HG03342 (cell line): ENCODE measurements around the gene DPYD.

Experiments used
- ATAC-seq: cut with Tn5 transposase; IDR thresholded peaks from one replicate; pipeline ENCODE4 v1.9.1; 2021; ENCODE audit warnings: mild to moderate bottlenecking, moderate library complexity; ENCODE audit not compliant: unreplicated experiment

Gene DPYD

DNA sequence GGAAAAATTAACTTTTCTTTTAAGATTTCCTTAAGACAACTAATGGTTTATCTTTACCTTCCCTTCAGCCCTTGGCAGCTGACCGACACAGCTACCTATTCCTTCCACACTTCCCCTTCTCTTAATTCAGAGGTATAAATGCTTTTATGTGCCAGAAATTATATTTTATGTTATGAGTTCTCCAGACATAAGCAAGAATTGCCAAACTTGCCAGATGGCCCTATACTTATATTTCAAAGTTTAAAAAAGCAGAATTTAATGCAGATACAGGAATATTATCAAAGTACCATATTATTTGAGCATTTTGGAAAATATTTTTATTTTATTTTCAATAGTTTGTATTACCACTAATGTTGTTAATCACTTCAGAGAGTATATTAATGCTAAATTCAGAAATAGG is 754.2 kb downstream of the DPYD start:
- no peak for ATAC-seq

DNA sequence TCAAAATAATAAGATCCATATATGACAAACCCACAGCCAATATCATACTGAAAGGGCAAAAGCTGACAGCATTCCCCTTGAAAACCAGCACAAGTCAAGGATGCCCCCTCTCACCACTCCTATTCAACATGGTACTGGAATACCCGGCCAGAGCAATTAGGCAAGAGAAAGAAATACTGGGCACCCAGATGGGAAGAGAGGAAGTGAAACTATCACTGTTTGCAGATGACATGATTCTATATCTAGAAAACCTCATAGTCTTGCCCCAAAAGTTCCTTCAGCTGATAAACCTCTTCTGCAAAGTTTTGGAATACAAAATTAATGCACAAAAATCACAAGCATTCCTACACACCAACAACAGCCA is 756.6 kb downstream of the DPYD start:
- ATAC-seq: peak; percentile 44

DNA sequence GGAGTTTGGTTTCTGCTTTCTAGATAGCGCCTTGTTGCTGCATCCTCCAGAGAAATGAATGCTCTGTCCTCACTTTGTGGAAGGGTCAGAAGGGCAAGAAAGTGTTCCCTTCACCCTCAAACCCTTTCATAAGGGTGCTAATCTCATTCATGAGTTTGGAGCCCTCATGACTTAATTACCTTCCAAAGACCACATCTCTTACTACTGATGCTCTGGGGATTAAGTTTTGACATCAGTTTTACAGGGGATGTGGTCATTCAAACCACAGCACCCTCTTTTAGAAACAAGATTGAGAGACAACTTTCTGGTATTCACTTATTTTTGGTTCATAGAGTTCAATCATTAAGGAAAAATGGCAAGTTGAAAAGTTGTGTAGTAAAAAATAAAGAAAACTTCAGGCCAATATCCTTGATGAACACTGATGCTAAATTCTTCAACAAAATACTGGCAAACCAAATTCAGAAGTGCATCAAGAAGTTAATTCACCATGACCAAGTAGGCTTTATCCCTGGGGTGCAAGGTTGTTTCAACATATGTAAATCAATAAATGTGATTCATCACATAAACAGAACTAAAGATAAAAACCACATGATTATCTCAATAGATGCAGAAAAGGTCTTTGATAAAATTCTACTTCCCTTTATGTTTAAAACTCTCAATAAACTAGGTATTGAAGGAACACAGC is 757.1 kb downstream of the DPYD start:
- ATAC-seq: peak; percentile 51

DNA sequence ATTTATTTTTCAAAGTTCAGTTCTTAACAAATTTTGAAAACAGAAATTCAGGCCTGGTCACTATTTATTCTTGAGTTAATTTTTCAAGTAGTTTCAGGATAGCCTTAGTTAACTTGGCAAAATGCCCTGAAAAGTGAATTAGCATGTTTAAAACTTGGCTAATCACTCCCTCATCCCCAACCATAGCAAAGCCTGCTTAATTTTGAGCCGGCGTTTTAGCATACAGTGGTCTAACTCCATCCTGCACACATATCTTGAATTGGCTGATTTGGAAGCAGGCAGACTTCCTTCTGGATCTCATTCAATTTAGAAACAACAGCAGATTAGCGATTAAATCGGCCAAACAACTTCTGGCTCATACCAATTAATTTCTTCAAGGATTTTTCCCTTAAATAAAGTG is 760.0 kb downstream of the DPYD start:
- ATAC-seq: no peak

DNA sequence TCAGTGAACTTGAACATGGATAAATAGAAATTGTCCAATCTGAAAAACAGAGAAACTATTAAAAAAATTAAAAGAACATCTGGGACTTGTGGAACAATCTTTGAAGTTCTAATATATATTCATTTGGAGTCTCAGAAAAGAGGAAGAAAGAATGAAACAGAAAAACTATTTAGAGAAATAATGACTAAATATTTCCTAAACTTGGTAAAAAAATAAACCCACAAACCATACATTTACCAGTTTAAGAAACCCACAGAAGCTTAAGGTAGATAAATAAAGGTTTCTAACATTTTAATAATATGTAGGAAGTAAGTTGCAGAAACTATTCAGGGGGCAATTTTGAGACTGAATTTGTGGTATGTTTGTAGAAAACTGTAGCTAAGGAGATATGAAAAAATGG is 761.5 kb downstream of the DPYD start:
- ATAC-seq: peak; percentile 57

DNA sequence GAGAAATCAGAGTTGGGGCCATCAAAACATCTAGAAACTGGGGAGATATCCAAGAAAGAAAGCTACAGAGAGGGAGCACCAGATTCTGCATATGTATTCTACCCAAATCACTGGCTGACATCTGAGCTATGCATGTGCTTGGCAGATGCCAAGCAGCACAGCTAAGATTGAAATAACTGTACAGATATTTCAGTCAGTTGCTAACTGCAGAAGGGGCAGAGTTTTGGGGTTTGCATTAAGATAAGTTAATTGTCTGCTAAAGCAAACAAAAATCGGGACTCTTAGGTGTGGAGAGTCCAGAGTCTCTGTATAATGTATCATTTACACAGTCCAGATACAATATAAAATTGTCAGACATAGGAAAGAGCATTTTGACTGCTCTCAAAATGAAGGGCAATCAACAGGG is 762.1 kb downstream of the DPYD start:
- ATAC-seq: no peak

DNA sequence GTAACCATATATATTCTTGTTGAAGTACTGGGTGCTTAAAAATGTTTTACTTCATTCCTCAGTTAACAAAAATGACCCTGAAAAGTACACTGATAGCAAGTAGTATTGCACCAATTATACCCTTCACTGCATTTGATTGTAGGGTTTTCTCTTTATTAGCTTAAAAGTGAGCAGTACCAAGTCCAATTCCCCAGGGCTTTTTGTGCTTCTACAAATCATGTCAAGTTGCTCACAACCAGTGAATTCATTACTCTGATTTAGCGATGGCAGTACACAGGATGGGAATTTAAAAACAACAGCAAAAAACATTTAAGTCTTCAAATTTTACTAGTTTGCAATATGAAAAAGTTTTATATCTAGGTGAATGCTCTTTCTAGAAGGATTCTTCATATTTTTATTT is 762.8 kb downstream of the DPYD start:
- no peak for ATAC-seq

DNA sequence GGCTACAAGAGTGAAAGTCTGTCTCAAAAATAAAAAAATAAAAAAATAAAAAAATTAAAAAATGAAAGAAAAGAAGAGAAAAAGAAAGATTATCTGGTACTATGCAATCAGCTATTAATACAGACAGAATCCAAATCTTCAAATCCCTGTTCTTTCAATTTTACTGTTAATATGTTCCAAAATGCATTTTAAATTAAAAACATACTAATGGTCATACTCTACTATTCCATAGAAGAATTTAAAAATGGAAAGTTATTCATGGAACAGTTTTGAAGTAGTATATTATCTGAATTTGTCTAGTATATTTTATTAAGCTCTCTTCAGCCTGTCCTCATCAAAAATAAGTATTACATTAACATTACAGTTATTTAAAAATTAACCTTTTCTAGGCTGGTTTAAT is 769.2 kb downstream of the DPYD start:
- no peak for ATAC-seq

DNA sequence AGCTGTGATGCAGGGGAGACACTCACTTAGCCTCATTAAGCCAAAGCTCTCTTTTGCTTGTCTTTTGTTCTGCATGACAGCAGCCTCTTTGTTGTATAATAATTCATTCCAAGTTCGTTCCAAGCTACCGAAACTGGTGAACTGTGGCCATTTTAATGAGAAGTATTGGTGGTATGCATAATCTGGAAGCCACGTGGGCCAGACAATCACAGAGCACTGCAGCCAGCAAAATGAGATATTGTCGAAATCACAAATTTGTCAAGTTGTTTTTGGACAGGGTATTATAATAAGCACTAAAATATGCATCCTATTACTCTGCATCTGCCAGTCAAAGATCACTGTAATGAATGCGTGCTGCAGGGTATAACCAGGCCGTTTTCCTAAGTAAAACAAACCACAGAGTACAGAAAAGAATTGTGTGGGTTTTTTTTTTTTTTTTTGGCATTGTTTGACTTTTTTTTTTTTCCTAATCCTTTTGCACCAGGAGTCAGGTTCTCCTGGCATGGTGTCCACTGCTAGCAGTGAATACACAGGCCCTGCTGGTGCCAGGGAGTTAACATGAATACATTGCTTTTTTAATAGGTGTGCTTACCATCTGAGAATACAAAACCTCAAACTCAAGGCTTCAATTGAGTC is 775.4 kb downstream of the DPYD start:
- no peak for ATAC-seq

DNA sequence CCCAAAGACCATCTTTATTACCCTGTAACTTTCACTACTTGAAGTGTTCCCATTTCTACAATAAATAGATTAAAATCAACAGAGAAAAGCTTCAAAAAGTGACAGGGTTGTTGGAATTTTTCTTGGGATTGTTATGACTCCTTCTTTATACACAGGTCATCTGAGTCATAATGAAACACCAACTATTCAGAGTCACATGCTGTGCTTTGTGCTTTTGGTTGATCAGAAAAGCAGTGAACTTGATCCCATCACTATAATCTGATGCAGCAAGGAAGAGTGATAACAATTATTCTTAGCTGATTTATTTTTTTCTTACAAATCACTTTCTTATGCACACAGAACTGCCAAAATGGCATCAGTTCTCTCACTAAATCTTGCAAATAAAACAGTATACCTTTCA is 776.3 kb downstream of the DPYD start:
- ATAC-seq: no peak

DNA sequence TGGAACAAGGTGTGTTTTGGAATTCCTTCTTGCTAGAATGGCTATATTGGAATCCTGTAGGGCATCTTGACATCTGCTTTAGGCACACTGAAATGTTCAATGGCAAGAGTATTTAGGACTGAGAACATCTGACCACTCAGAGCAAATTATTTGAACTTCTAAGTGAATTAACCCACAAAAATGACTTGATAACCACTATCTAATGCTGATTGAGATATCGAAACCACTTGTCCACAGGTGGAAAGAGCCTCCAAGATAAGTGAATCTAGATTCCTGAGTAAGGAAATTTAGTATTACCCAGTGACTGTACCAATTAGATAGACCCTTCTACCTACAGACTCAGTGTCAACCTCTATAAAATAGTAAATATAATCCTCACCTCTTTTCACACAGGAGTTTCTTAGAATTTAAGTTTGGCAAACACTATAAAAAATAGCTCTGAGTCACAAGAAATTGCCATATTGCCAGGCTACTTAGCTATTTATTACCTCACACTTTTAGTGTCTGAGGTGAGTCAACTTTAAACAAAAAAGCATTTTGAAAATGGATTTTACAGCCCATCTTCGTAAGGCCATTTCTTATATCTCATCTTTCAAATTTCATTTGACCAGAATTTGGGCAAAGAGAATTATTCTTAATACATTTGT is 777.5 kb downstream of the DPYD start:
- ATAC-seq: no peak

DNA sequence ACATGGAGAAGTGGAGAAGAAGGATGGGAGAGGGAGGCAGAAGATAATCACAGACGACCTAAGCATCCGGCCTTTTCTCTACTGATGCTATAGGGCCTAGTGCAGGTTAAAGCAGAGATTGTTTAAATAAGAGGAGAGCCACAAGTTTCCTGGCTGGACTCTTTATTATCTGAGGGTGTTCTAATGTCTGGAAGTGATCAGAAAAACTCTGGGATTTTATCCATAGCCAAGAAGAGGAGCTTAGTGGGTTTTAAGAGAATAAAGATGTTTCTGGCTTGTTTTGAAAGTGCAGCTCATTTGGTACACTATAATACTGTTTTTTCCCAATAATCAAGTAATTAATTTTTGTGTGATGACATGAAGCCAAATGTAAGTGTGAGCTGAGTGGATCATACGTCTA is 780.2 kb downstream of the DPYD start:
- no peak for ATAC-seq

DNA sequence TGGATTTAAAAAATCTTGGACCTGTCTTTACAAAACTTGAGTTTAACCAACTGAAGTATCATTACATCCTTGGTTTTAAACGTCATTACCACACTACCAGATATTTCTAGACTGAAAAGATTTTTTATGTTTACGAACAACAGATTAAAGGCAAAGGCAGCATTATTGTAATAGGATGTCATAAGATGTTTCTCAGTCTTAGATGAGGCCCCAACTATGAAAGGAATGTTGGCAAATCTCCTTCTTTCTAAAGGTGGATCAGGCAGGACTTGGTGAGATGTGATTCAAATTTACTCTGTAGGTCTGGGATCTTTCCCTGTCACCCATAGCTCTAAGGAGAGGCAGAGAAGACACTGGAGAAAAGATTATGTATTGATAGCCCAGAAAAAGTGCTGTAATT is 781.3 kb downstream of the DPYD start:
- no peak for ATAC-seq

DNA sequence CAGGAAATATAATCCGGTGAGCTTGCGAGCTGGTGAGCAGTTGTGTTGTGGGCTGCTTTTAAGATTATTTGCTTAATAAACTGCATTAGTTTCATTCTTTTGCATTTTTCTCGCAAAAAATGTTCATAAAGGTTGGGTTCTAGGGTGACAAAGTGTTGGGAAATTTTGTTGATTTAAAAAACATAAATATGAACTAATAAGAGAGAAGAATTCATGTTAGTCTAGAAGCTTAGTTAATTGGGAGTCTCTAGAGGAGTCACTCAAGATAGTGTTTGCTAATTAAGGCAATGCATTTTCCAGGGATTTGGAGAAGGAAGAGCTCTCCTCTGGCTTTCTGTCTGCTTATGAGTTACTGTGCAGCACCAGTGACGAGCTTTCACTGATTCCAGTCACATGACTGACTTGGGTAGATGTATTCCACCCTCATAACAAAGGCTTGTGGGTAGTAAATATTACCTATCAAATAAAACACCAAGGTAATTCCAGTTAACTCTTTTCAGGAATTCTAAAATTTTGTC is 782.3 kb downstream of the DPYD start:
- peak; percentile 34 for ATAC-seq

DNA sequence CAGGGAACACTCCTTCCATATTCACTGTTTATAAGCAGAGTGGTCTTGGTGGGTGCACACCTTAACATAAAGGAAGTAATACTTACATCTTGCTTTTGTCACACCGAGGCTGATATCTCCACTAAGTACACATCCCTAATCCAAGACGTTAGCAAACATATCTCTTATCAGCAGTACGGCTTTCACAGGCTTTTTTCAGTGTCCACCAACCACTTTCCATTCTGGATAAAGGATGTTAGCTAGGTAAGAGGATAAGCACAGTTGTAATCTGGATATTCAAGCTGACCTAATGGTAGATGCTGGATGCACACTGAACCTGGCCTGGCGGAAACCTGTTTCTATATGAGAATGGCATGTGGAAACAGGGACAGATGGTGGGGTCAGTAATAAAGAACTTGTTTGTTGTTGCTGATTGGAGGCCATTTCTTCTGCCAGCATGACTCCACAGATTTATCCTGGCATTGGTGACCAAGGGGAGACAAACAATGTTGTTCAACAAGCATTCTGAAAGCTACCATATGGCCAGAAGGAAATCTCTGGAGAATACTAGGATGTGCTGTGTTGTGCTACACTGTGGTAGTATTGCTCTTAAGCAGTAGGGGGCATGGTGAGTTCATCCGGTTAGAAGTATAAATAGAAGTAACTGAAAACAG is 782.8 kb downstream of the DPYD start:
- peak; percentile 100 for ATAC-seq

DNA sequence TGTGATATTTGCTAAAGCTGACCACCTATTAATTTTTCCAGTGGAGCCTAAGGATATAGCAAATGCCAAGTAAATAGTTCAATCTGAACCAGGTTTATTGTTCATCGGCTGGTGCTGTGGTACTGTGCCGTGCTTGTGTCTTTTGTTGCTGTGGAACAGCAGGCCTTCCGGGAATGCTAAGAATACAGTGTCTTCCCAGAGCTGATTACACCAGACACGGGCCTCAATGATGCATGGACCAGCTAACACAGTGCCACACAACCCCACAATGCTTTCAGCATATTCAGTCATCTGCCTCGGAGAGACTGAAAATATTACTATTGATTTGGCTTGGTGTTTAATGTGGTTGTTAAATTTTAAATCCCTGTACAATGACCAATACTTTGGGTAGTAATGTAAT is 783.8 kb downstream of the DPYD start:
- no peak for ATAC-seq

DNA sequence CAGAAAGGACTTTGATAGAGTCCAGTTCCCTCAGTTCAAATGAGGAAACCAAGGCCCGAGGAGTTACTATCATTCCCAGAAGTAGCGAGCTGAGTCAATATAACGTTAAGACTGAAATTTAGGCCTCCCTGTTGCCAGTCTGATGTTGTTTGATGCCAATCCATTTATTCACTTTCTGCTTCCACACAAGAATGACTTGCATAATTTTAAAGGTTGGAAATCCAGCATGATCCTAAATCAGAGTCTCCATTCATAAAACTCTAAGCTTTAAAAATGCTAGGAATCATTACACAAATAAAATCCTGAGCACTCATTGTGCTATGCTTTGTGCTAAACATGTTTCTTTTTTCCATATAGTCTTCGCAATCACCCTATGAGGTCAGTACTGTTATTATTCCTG is 784.9 kb downstream of the DPYD start:
- ATAC-seq: no peak

DNA sequence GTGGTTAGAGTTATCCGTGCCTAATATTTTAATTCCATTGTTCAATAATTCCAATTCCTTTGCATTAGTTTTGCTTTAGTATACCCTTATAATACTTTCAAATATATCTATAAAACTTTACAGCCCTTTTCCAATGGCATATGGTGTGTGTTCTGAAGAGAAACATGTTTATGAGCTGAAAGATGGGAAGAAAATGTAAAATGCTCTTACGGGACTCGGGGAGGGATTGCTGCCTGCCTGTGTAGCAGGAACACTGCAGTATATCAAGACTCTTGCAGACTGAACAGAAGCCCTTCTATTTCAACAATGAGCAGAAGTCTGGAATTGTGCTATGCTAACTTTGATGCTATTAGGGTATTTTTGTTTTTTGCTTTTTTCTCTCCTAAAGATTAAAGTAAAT is 792.4 kb downstream of the DPYD start:
- no peak for ATAC-seq

DNA sequence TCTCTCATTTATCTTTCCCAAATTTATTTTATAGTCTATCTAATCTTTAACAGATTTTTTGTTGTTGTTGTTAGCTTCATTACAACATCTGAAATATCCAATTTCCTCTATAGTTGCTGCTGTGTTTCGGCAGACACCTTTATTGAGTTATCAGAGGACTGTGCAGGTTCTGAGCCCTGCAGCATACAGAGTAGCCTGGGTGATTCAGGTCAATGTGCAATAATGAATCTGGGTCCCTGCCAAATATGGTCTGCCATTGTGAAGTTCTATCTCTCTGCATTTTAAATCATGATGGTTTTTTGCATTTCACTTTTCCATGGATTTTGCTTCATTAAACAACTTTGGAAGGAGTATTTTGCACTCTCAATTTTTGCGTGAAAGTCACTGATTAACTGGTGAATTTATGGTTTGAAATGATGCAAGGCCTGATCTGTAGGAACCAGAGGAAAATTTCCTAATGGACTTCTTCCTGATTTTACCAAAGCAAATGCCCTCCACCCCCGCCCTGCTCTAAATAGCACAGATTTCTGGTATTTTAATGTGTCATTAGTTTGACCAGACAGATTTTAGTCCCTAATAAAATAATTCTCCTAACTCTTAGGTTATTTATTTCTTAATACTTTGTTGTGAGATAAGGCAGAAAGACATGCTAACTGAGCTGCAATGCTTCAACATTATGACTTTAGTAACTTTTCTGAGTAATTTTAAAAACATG is 797.0 kb downstream of the DPYD start:
- ATAC-seq: no peak

DNA sequence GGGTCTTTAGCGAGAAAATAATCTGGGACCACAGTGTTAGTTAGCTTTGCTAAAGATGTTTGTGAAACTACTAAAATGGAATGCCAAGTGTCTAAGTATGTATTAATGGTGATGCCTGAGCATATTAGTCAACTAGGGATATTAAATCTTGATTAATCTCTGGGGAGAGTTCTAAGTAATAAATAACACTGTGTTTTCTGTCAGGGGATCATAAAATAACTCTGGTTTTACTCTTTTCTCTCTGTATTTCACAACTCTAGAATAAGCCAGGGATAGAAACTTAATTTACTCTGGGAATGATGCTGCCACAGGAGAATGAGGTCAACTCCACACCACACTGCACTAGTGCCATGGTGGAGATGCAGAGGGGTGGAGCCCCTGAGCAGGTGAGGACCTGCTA is 800.0 kb downstream of the DPYD start:
- ATAC-seq: no peak
